Medulla oblongata (tissue), 1 donor: Measurements from ENCODE around the gene LRRC28.

Source experiments
- DNase-seq: peaks from one replicate; pipeline ENCODE4 v3.0.0-alpha.2; 2015; ENCODE audit errors: extremely low spot score

Gene LRRC28

DNA sequence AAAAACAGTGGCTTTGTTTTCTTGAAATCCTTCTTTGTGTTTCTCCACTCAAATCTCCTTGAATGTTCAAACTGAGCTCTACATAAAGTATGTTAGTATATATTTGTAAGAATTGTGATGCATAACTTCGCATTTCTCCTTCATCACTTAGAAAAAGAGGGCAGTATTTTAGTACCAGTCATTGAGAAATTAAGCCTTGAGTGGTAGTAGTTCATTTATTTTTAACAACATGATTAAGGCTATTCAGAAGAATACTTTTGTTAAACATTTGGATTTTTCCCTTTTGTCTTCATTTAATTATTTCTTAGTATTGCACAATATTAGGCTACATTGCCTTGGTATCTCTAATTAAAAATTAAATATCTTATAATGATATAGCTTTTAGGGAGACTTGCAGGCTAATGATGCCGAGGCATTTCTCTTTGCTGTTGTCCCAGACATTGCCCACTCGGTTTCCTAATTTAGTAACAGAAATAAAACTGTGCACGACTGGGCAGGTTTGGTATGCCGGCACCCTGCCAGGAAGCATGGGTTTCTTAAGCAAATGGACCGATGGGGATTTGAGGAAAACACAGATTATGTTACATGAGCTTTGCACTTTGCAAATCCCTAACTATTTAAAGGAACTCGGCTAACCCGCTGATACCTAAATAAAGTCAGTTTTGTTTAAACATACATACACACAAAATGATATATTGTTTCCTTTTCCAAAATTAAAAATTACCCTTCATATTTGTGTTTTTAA is 54.7 kb downstream of the LRRC28 start:
- no peak for DNase-seq

DNA sequence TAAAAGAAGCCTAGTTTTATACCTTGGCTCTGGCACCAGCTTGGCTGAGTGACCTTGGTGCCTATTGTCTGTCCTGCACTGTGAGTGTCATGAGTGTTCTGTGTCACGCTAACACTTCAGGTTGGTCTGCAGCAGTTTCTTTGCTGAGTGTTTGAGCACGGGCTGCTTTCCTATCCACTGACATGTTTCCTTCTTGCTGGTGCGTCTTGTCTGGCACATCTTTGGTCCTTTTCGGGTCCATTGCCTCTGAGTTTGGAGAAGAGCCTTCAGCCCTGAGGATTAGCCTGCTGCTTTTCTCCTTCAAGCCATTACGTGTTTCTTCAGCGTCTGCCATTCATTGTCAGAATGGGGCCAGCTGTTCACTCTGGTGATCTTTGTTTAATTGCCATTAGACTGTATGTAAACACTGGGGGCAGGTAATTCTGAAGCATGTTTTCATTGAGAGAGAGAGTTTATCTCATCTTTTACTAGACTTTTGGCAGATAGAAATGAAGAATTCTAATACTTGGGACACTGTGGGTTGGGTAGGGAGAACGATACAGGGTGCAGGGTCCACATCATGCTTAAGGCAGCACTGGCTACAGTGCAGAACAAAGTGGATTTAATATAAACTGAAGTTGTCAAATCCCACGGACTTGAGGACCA is 55.5 kb downstream of the LRRC28 start:
- peak; percentile 31 for DNase-seq

DNA sequence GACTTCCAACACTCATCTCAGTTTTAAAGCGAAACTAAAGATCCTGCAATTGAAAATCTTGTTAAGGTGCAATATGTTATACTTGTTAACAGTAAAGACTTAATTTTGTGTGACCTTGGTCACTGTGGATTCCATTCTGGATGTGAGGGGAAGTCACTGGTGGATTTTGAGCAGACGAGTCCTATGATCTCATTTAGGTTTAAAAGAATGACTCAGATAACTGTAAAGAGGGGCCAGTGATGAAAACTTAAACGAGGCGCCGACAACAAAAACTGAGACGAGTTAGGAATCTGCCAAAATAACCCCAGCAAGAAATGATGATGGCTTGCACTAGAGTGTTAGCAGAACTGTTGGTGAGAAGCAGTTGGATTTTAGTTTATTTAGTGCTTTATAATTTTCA is 56.5 kb downstream of the LRRC28 start:
- no peak for DNase-seq

DNA sequence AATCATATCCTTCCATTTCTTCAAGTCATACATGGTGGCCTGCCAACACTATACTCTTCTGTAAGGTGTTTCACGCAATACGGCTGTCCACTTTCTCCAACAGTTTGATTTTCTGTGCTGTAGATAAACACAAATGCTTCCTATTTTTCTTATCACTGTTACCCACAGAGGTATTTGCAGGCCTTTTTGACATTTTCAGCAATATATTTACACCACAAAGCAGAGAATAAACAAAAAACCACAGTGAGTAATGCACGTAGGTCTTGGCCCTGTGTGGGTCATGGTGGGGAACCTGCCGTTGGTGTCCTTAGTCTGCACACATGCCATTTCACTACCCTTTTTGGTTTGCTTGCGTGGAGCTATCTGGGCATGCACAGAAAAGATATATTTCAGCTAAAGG is 59.5 kb downstream of the LRRC28 start:
- DNase-seq = no peak

DNA sequence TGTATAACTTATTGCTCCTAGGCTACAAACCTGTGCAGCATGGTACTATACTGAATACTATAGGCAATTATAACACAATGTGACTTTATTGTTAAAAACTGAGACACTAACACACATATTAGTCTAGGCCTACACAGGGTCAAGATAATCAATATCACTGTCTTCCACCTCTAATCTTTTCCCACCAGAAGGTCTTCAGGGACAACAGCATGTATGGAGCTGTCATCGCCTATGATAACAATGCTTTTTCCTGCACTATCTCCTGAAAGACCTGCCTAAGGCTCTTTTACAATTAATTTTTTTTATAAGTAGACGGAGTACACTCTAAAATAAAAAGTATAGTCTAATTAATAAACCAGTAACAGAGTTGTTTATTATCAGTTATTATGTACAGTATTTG is 60.9 kb downstream of the LRRC28 start:
- DNase-seq = no peak

DNA sequence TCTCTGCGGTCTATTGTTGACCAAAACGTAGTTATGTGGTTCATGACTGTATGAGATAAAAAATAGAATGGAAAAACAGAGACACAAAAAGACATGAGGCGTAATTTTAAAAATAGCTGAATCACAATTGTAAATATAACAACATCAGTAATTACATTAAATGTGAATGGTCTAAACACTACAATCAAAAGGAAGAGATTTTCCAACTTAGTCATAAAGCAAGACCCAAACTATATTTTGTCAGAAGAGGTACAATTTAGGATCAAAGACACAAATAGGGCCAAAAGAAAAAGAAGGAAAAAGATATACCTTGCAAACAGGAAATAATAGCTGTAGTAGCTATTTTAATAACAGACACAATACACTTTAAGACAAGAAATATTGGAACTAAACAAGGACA is 61.5 kb downstream of the LRRC28 start:
- no peak for DNase-seq

DNA sequence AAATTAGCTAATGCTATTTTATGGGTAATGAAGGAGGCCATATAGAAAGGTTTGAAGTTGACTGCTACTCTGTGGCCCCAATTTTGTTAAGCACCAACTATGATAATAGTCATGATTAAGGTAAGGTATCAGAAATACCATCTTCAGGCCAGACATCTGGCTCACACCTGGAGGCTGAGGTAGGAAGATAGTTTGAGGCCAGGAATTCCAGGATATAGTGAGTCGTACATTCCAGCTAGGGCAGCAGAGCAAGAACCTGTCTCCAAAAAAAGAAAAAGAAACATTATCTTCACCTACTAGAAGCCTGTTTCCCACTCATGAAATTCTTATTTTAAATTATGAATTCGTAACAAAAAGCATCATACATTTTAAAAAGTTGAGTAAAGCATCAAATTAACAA is 64.4 kb downstream of the LRRC28 start:
- DNase-seq = no peak

DNA sequence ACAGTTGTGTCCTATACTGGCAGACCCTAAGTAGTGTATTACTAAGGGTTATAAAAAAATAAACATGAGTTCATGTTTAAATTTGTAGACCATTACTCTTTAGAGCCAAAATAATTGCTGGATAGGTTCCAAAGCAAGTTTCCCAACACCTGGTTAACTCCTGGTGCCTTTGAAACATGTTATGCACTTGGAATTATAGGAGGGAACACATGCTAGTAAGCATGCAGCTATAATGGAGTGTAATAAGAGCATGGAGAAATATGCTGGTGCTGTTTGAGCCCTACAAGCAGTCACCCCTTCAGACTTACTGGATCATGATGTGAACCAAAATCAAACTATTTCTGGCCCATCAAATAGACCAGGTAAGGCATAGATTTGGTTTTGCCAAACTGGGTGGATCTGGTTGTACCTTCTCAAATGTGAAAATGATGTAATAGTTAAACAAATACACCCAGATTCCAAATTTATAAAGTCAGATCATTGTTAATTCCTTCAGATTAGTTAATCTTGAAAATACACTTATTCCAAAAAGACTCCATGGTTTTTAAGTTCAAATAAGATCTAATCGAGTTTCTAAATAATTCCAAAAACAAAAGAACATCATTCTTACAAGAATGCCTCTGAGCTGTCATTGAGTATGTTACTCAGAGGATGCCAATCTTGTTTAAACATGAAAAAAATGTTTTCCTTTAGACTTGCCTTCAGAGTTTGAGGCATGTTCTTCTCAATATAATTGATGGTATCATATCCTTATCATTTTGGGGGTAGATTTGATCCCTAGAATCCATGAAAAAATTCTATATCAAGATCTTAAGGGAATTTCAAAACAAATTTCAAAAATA is 69.3 kb downstream of the LRRC28 start:
- DNase-seq = no peak

DNA sequence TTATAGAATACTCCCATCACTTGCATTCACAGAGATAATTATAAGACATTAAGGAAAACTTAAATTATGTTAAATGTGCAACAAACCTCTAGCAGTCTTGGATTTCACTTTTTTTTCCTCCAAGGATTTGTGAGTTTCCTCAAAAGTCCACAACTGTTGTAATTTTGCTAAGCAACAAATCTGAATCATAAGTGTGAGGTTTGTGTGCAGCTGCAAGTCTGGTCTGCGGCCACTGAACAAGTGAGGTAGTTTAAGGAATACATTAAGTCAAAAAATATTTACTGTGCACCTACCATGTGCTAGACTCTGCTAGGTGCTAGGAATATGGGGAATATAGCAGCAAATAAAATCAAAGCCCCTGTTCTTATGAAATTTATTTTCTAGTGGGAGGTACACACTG is 70.2 kb downstream of the LRRC28 start:
- DNase-seq = no peak

DNA sequence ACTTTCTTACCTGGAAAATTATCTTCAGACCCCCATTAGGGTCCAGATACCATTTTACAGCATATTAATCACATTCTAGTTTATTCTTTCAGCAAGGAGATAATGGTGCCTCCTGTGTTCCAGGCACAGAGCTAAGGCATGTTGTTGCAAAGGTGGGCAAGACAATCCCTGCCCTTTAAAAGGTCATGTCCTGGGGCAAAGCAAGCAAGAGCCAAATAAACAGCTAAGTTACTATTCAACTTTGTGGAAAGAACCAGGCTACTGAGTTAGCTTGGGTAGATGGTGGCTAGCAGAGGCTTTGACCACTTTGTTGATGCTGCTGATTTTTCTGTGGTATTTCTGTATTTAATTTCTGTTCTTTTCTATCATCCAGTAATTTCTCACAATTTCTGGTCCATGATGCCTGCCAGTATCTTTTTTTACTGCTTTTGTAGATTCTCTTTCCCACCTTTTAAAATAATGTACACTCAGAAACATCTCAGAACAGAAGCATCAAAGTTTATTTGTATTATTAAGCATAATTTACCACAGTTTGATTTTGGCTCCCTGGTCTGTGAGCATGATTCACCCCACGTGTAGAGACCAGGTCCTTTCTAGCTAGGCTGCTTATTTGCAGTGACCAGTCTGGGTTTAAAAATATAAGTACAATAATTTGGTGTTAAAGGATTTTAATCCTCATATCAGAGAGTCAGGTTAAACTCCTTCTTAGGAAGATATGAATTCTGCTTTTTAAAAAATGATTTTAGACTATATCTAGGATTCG is 71.5 kb downstream of the LRRC28 start:
- DNase-seq = no peak

DNA sequence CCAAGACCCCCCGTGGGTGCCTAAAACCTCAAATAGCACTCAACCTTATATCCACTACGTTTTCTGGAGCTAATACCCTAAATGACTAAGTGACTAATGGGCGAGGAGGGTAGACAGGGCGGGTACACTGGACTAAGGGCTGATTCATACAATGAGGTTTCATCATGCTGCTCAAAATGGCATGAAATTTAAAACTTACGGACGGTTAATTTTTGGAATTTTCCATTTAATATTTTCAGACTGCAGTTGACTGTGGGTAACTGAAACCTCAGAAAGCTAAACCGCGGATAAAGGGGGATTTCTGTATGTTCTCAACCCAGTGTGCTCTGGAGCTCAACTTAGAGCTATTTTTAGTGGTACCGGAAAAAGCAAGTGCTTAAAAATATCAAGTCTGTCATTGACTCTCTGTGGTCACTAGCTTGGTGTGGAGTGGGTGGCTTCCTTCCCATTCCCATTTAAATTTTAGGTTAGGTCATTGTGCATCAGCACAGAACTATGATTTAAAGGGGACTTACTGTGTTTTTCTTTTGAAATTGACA is 72.9 kb downstream of the LRRC28 start:
- DNase-seq = no peak

DNA sequence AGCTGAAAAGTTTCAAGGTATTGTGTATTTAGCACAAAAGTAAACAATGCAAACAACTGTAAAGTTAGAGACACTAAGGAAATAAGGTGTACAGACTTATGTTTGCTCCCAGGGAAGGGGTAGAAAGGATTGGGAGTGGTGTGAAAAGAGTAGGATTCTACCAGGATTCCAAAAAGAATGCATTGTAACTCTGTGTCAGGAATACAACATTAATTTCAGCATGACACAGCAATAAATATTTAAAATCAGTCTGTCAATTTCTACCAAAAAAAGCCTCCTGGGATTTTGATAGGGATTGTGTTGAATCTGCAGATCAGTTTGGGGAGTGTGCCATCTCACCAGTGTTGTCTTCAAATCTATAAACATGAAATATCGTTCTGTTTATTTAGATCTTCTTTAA is 73.4 kb downstream of the LRRC28 start:
- DNase-seq = no peak

DNA sequence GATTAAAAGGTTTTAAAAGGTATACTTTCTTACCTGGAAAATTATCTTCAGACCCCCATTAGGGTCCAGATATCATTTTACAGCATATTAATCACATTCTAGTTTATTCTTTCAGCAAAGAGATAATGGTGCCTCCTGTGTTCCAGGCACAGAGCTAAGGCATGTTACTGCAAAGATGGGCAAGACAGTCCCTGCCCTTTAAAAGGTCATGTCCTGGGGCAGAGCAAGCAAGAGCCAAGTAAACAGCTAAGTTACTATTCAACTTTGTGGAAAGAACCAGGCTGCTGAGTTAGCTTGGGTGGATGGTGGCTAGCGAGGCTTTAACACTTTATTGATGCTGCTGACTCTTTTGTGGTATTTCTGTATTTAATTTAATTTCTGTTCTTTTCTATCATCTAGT is 75.0 kb downstream of the LRRC28 start:
- DNase-seq = no peak

DNA sequence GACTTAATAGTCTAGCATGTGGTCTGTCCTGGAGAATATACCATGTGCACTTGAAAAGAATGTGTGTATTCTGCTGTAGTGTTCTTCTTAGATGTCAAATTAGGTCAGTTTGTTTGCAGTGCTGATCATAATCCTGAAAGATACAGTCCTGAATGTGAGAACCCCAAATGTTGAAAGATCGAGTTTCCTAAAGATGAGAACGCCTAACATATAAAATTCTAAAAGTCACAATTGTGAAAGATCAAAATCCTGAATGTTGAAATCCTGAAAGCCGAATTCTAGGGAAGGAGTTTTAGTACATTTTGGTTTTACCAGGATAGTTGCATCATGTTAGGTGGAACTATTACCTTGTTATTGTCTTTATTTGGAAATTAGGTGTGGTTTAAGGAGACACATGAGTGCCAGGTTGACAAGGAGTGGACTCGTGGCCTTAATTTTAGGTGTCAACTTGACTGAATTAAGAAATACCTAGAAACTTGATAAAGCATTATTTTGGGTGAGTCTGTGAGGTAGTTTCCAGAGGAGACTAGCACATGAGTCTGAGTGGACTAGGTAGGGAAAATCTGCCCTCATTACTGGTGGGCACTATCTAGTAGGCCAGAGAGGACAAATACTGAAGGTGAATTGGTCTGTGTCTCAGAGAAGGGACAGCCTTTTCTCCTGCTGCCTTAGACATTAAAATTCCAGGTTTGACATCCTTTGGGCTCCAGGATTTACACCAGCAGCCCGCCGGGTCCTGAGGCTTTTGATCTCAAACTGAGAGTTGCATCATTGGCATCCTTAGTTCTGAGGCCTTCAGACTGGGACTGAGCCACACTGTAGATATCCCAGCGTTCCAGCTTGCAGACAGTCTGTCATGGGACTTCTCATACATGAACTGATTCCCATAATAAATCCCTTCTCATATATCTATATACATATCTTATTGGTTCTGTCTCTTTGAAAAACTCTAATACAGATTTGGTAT is 77.1 kb downstream of the LRRC28 start:
- DNase-seq = no peak

DNA sequence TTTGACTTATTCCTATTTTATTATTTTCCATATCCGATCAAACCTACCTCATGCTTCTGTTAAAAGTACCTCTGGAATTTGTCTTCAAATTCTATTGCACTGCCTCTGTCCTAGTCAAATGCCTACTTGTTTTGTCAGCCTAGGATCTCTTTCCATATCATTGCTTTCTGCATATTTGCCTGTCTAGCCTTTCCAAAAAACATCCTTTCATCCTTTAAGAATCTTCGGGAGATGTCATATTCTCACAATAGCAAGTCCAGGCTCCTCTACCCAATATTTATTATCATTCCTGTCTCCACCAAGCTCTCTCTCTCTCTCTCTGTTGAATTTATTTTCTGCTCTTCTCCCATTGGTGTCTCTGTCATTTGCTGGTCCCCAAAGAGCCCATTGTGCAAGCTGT is 80.1 kb downstream of the LRRC28 start:
- DNase-seq = no peak

DNA sequence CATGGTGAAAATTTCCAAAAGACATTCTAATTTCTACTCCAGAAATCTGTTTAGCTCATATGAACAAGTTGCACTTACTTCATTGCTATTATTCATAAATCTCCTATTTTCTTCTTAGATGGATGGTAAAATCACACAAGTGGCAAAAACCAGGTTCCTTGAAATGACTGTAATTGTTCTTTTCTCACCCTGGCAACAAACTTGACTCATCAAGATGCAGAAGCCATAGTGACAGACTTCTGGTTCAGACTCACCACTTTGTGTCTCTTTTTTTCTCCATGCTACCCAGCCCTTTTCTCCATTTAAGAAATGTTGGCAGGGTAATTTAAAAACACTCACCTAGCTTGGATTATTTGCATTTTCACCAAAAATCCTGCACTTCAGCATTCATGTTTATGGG is 82.1 kb downstream of the LRRC28 start:
- no peak for DNase-seq

DNA sequence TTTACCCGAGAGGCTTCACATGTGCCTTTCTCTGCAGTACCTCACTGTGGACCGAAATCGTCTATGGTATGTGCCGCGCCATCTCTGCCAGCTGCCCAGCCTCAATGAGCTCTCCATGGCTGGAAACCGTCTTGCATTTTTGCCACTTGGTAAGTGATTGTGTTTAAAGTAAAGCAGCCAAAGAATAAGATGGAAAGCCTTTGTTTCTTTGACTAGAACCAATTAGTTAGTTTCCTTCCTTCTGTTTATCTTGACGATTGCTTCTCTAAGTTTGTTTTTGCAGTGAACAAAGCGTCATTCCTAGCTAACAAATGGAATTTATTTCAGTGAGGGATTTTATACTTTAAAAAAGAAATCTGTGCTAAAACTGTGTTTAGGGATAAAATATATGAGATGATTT is 82.7 kb downstream of the LRRC28 start:
- DNase-seq = no peak

DNA sequence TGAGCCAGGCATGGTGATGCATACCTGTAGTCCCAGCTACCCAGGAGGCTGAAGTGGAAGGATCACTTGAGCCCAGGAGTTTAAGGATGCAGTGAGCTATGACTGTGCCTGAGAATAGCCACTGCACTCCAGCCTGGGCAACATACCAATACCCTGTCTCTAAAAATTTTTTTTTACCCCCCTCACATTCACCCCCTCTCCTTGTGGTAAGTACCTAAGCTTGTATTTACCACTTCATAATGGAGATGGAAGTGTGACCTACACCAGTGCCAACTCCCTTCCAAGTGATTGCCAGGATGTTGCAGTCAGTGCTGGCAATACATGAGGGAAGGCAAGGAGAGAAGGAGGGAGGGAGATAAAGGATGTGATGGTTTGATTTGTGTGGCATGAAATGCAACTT is 84.2 kb downstream of the LRRC28 start:
- no peak for DNase-seq

DNA sequence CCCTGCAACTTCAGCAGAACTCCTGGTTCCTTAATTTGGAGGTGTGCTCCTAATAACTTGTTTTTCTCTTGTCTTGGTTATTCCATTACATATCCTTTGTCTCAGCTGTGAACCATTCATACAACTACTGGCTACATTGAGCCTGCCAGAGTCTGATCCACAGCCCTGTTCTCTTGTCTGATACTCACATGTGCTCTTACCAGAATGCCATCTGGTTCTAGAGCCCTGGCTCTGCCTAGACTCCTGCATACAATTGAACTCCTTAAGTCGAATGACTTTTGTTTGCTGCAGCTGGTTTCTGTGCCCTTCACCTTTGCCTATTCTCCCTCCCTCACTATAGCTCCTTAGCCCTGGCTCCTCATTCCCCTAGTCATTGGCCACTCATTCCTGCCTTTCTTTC is 85.5 kb downstream of the LRRC28 start:
- DNase-seq = no peak

DNA sequence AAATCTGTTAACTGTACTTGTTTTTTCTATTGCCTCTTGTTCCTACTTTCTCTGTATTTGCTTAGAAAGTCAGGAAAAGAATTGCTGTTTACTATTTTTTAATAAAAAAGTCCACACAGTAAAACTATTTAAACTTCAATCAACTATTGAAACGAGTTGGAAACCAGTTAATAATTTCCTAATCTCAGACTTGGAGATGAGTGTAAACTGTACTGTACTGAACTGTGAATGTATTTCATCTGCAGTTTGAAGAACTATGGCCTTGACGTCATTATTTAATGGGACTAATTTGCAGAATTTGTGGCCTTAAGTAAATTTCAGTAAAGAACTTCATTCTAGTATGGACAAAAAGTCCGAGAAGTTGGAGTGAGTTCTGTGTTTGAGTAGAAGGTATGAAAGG is 89.1 kb downstream of the LRRC28 start:
- DNase-seq = no peak

DNA sequence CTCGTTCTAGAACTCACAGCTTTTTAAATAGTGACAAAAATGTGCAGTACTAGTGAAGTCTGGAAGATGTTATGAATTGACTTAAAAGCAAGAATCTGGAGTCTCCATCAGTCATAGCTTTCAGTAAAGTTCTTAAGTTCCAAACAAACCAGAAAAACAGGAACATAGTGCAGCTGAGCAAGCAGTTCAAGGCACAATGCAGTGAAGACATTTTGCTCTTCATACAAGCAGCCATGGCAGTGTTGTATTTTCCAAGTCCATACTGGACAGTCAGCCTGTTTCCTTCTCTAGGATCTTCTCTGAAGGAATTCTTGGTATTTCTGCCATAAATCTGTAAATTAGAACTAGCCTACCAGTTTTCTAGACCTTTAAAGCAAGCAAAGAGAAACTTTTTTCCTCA is 90.5 kb downstream of the LRRC28 start:
- DNase-seq = no peak
